GM12874 (cell line): ENCODE results near the gene GARS1.

Experiments used
- CTCF ChIP-seq: IDR thresholded peaks from 2 replicates; pipeline ENCODE4 v1.5.1; 2011; ENCODE audit warnings: low read depth, mild to moderate bottlenecking, control low read depth, low read length, moderate library complexity; ENCODE audit not compliant: insufficient read depth

Gene GARS1

GRCh38 chr7:30594540-30595435, at the start of gene GARS1:
TSS of gene GARS1 (plus strand) at chr7:30594878. CDS start at chr7:30594922, 44 bp downstream.
- TF ChIP-seq CTCF, result no peak

GRCh38 chr7:30545791-30546555, 48.7 kb upstream of the GARS1 start:
- no peak for TF ChIP-seq CTCF

GRCh38 chr7:30546596-30546995, 48.1 kb upstream of the GARS1 start:
- TF ChIP-seq CTCF, result no peak

GRCh38 chr7:30548845-30549244, 45.8 kb upstream of the GARS1 start:
- peak; percentile 71 for TF ChIP-seq CTCF

- no peak for TF ChIP-seq CTCF
These were observed 44.7 kb upstream of the GARS1 start for GRCh38 chr7:30549931-30550493.

GRCh38 chr7:30552330-30552729, 42.3 kb upstream of the GARS1 start:
- TF ChIP-seq CTCF, result no peak

- TF ChIP-seq CTCF, result no peak
These were observed 41.5 kb upstream of the GARS1 start for GRCh38 chr7:30553141-30553540.
